ENCODE data around the gene MICAL2.

Gene MICAL2

DNA sequence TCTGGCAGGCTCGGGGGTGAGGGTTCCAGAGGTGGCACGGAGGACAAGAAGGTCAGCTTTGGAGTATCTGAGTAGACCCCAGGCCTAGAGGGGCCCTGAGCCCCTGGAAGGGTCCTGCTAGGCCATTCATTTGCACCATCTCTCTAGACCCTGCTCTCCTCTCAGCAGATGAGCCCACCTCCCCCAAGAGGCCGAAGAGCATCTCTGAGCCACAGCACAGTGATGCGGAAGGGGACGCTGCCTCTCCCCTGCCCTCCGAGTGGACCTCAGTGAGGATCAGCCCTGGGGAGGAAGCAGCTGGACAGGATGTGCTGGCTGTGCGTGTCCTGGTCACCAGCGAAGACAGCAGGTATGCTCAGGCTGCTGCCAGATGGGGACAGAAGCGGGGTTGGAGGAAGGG, 165.4 kb downstream of the MICAL2 start:
- Histone ChIP-seq H3K36me3 (ENCODE audit: control insufficient read depth in 2 of 2, insufficient read depth in 1 of 2, low read length in 2 of 2) (no peaks in the 10 kb centered on the region), H3K27ac (ENCODE audit: extremely low read depth, low read depth, low read length) (no peak overlapping the region), H3K9me3 (ENCODE audit: control insufficient read depth, insufficient read depth, low read depth, low read length) (no peaks in the 10 kb centered on the region), H3K4me3 (ENCODE audit: low read depth, low read length) (no peak overlapping the region), H3K4me1 (ENCODE audit: control insufficient read depth, insufficient read depth, low read length) (no peaks in the 10 kb centered on the region)
- POLR2A ChIA-PET, result no interaction called here
- TF ChIP-seq, protein P1, sequence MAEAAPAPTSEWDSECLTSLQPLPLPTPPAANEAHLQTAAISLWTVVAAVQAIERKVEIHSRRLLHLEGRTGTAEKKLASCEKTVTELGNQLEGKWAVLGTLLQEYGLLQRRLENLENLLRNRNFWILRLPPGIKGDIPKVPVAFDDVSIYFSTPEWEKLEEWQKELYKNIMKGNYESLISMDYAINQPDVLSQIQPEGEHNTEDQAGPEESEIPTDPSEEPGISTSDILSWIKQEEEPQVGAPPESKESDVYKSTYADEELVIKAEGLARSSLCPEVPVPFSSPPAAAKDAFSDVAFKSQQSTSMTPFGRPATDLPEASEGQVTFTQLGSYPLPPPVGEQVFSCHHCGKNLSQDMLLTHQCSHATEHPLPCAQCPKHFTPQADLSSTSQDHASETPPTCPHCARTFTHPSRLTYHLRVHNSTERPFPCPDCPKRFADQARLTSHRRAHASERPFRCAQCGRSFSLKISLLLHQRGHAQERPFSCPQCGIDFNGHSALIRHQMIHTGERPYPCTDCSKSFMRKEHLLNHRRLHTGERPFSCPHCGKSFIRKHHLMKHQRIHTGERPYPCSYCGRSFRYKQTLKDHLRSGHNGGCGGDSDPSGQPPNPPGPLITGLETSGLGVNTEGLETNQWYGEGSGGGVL (tag by site-specific recombination; IDR thresholded peaks at IDR 0.05), result no peak
- TF ChIP-seq, protein P2, sequence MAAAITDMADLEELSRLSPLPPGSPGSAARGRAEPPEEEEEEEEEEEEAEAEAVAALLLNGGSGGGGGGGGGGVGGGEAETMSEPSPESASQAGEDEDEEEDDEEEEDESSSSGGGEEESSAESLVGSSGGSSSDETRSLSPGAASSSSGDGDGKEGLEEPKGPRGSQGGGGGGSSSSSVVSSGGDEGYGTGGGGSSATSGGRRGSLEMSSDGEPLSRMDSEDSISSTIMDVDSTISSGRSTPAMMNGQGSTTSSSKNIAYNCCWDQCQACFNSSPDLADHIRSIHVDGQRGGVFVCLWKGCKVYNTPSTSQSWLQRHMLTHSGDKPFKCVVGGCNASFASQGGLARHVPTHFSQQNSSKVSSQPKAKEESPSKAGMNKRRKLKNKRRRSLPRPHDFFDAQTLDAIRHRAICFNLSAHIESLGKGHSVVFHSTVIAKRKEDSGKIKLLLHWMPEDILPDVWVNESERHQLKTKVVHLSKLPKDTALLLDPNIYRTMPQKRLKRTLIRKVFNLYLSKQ (tag by site-specific recombination; IDR thresholded peaks at IDR 0.05; ENCODE audit: borderline replicate concordance), result no peak
- TF ChIP-seq ZNF335 (tag by site-specific recombination; conservative IDR thresholded peaks at IDR 0.05), result no peak
- TF ChIP-seq, protein P3, sequence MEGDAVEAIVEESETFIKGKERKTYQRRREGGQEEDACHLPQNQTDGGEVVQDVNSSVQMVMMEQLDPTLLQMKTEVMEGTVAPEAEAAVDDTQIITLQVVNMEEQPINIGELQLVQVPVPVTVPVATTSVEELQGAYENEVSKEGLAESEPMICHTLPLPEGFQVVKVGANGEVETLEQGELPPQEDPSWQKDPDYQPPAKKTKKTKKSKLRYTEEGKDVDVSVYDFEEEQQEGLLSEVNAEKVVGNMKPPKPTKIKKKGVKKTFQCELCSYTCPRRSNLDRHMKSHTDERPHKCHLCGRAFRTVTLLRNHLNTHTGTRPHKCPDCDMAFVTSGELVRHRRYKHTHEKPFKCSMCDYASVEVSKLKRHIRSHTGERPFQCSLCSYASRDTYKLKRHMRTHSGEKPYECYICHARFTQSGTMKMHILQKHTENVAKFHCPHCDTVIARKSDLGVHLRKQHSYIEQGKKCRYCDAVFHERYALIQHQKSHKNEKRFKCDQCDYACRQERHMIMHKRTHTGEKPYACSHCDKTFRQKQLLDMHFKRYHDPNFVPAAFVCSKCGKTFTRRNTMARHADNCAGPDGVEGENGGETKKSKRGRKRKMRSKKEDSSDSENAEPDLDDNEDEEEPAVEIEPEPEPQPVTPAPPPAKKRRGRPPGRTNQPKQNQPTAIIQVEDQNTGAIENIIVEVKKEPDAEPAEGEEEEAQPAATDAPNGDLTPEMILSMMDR (tag by site-specific recombination; IDR thresholded peaks at IDR 0.05), result no peak
- CTCF ChIA-PET, result no interaction called here

DNA sequence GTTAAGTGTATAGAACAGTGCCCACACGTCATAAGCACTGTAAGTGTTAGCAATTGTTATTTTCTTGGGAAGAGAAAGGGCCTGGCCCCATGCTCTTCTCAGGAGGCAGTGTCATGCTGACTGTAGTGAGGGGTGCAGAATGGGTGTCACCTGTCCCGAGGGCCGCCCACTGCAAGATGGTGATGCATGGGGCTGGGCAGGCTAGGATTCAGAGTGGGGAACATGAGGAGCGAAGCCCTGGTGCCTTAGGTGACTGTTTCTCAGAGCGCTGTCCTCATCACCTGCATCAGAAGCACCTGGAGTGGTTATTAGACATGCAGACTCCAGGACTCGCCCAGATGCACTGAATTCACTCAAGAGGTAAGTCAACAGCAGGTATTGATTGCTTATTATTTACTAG, 166.0 kb downstream of the MICAL2 start:
- no peaks in the 10 kb centered on the region for H3K4me1 ChIP-seq (ENCODE audit: control insufficient read depth, insufficient read depth, low read length)
- TF ChIP-seq ZNF621 (tag by site-specific recombination; IDR thresholded peaks at IDR 0.05), result no peak
- TF ChIP-seq SP3 (tag by site-specific recombination; IDR thresholded peaks at IDR 0.05), result no peak
- no peak for TF ChIP-seq ZNF354C (tag by site-specific recombination; IDR thresholded peaks at IDR 0.05; ENCODE audit: borderline replicate concordance, low read depth)
- TF ChIP-seq ZNF292 (tag by site-specific recombination; IDR thresholded peaks at IDR 0.05; ENCODE audit: borderline replicate concordance, low read depth), result no peak
- TF ChIP-seq ZNF596 (tag by site-specific recombination; IDR thresholded peaks at IDR 0.05), result no peak
- TF ChIP-seq ZNF707 (tag by site-specific recombination; IDR thresholded peaks at IDR 0.05), result no peak
- no peak for TF ChIP-seq ZBTB21 (tag by site-specific recombination; IDR thresholded peaks at IDR 0.05)
- TF ChIP-seq ZNF529 (tag by site-specific recombination; IDR thresholded peaks at IDR 0.05; ENCODE audit: insufficient replicate concordance), result no peak
- no peak for TF ChIP-seq ZNF843 (tag by site-specific recombination; IDR thresholded peaks at IDR 0.05)
- no peak for TF ChIP-seq ZNF544 (tag by site-specific recombination; IDR thresholded peaks at IDR 0.05)
- no peak for TF ChIP-seq ZNF24 (tag by site-specific recombination; IDR thresholded peaks at IDR 0.05)
- no peak for TF ChIP-seq ZNF394 (tag by site-specific recombination; IDR thresholded peaks at IDR 0.05; ENCODE audit: borderline replicate concordance)
- TF ChIP-seq, protein P4, sequence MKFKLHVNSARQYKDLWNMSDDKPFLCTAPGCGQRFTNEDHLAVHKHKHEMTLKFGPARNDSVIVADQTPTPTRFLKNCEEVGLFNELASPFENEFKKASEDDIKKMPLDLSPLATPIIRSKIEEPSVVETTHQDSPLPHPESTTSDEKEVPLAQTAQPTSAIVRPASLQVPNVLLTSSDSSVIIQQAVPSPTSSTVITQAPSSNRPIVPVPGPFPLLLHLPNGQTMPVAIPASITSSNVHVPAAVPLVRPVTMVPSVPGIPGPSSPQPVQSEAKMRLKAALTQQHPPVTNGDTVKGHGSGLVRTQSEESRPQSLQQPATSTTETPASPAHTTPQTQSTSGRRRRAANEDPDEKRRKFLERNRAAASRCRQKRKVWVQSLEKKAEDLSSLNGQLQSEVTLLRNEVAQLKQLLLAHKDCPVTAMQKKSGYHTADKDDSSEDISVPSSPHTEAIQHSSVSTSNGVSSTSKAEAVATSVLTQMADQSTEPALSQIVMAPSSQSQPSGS (tag by site-specific recombination; IDR thresholded peaks at IDR 0.05; ENCODE audit: low read depth), result no peak
- TF ChIP-seq, protein P5, sequence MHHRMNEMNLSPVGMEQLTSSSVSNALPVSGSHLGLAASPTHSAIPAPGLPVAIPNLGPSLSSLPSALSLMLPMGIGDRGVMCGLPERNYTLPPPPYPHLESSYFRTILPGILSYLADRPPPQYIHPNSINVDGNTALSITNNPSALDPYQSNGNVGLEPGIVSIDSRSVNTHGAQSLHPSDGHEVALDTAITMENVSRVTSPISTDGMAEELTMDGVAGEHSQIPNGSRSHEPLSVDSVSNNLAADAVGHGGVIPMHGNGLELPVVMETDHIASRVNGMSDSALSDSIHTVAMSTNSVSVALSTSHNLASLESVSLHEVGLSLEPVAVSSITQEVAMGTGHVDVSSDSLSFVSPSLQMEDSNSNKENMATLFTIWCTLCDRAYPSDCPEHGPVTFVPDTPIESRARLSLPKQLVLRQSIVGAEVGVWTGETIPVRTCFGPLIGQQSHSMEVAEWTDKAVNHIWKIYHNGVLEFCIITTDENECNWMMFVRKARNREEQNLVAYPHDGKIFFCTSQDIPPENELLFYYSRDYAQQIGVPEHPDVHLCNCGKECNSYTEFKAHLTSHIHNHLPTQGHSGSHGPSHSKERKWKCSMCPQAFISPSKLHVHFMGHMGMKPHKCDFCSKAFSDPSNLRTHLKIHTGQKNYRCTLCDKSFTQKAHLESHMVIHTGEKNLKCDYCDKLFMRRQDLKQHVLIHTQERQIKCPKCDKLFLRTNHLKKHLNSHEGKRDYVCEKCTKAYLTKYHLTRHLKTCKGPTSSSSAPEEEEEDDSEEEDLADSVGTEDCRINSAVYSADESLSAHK (tag by site-specific recombination; IDR thresholded peaks at IDR 0.05), result no peak
- TF ChIP-seq, protein P6, sequence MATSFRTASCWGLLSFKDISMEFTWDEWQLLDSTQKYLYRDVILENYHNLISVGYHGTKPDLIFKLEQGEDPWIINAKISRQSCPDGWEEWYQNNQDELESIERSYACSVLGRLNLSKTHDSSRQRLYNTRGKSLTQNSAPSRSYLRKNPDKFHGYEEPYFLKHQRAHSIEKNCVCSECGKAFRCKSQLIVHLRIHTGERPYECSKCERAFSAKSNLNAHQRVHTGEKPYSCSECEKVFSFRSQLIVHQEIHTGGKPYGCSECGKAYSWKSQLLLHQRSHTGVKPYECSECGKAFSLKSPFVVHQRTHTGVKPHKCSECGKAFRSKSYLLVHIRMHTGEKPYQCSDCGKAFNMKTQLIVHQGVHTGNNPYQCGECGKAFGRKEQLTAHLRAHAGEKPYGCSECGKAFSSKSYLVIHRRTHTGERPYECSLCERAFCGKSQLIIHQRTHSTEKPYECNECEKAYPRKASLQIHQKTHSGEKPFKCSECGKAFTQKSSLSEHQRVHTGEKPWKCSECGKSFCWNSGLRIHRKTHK (tag by site-specific recombination; IDR thresholded peaks at IDR 0.05), result no peak
- TF ChIP-seq ZNF768 (tag by site-specific recombination; IDR thresholded peaks at IDR 0.05), result no peak
- no peaks in the 10 kb centered on the region for H3K36me3 ChIP-seq (ENCODE audit: control insufficient read depth in 2 of 2, insufficient read depth in 1 of 2, low read length in 2 of 2)
- H3K9me3 ChIP-seq (ENCODE audit: control insufficient read depth, insufficient read depth, low read depth, low read length), result no peaks in the 10 kb centered on the region
- CTCF ChIA-PET, result interaction anchor here (1.8 kb wide), 1 partner anchor 12 kb away, joined by 9 read pairs; no protein-coding TSS in a partner anchor
- no peak overlapping the region for H3K4me3 ChIP-seq (ENCODE audit: low read depth, low read length)
- POLR2A ChIA-PET, result no interaction called here
- H3K27ac ChIP-seq (ENCODE audit: extremely low read depth, low read depth, low read length), result no peak overlapping the region

Measured in HEK293 (cell line).